Activated CD4-positive, alpha-beta T cell treated with anti-CD3 and anti-CD28 coated beads for 36 hours (primary cell): ENCODE data around the gene TCP11L2. TPM values are rescaled to one million over a fixed set of nuclear protein-coding genes. Genes with fewer than 3 reads are reported as not detected.
"Not testable (repeated sequence)": the region's sequence is repeated elsewhere in the genome, so short reads cannot be mapped to it uniquely, and the experiment has no call there.

Source experiments
- ATAC-seq: fragments of 200-7000 bp; cut with Tn5 transposase; one replicate; pipeline ENCODE4 v1.10.0; 2021; ENCODE audit warnings: mild to moderate bottlenecking, moderate library complexity
- CTCF ChIA-PET: fragments of 350-600 bp; sonication (Branson Sonifier 250); formaldehyde crosslinking; loops from one replicate; lab custom pipeline; 2021; ENCODE audit warnings: antibody characterized with exemption; lab: Charles Lee
- POLR2A ChIA-PET: fragments of 350-600 bp; sonication (Branson Sonifier 250); formaldehyde crosslinking; loops from one replicate; lab custom pipeline; 2021; ENCODE audit warnings: antibody characterized with exemption, inconsistent platforms; lab: Charles Lee
- DNase-seq: peaks from one replicate; pipeline ENCODE4 v3.0.0-alpha.2; 2020
- H3K27ac Mint-ChIP-seq: one replicate; pipeline ENCODE4 v1.8.0; 2021; ENCODE audit warnings: mixed read lengths
- H3K27me3 Mint-ChIP-seq: one replicate; pipeline ENCODE4 v1.8.0; 2021; ENCODE audit warnings: mixed read lengths
- H3K36me3 Mint-ChIP-seq: one replicate; pipeline ENCODE4 v1.8.0; 2021; ENCODE audit warnings: low read depth, mixed read lengths
- H3K4me1 Mint-ChIP-seq: one replicate; pipeline ENCODE4 v1.8.0; 2021; ENCODE audit warnings: mixed read lengths
- H3K4me3 Mint-ChIP-seq: one replicate; pipeline ENCODE4 v1.8.0; 2021; ENCODE audit warnings: mild to moderate bottlenecking, moderate library complexity, mixed read lengths
- H3K9me3 Mint-ChIP-seq: one replicate; pipeline ENCODE4 v1.8.0; 2021; ENCODE audit warnings: low read depth, mixed read lengths
- intact Hi-C, 2 experiments: fragments of 100-400 bp; cut with DNase I in 1 of 2; cut with micrococcal nuclease in 1 of 2; formaldehyde crosslinking; loops; one replicate each; pipeline versions ENCODE4 v1.14.2 to v1.15.1; 2022 to 2024; cut with DNase I, micrococcal nuclease
- total RNA-seq, 2 experiments: library from RNA; stranded (reverse); gene quantifications; one replicate each; pipeline ENCODE4 v1.2.3, GENCODE V29; 2021

Gene TCP11L2
- total RNA-seq, 2 experiments from 2014 or later: 8.6 to 11.8 TPM

GRCh38 chr12:106304797-106305196, 2.3 kb downstream of the TCP11L2 start:
- DNase-seq (no peak), ATAC-seq (no peak)
- H3K4me3 Mint-ChIP-seq: no peak overlapping the region
- peak overlapping the region; percentile 96 for H3K27ac Mint-ChIP-seq
- POLR2A ChIA-PET: interaction anchor here (0.6 to 1.1 kb wide), 3 partner anchors 53 to 627 kb away, joined by 3 to 5 read pairs (median 4); partner anchors contain the start of gene POLR3B
- H3K27me3 Mint-ChIP-seq: no peaks in the 10 kb centered on the region
- intact Hi-C loops: loop anchor here (5.0 kb wide), 4 partner anchors 468 to 1197 kb away; partner anchors contain the start of genes C12orf75 (in 1 of the 2), CRY1 (in 1 of the 2), RIC8B (in 1 of the 2) and WASHC4 (in 1 of the 2)
- no peaks in the 10 kb centered on the region for H3K36me3 Mint-ChIP-seq
- peaks cover 72% of the 10 kb centered on the region for H3K4me1 Mint-ChIP-seq
- H3K9me3 Mint-ChIP-seq: no peaks in the 10 kb centered on the region
- CTCF ChIA-PET: interaction anchor here (0.7 to 2.2 kb wide), 7 partner anchors 8 to 78 kb away, joined by 3 to 8 read pairs (median 3); no protein-coding TSS in a partner anchor

GRCh38 chr12:106305376-106305775, 2.8 kb downstream of the TCP11L2 start:
- ATAC-seq: no peak
- Mint-ChIP-seq H3K27me3 (no peaks in the 10 kb centered on the region), H3K4me1 (peaks cover 78% of the 10 kb centered on the region), H3K36me3 (no peaks in the 10 kb centered on the region), H3K27ac (peak overlapping the region; percentile 22), H3K4me3 (no peak overlapping the region), H3K9me3 (no peaks in the 10 kb centered on the region)
- intact Hi-C loops: no loop called here
- CTCF ChIA-PET: interaction anchor here (0.8 to 2.2 kb wide), 5 partner anchors 8 to 78 kb away, joined by 3 to 8 read pairs (median 3); no protein-coding TSS in a partner anchor
- no peak for DNase-seq
- POLR2A ChIA-PET: interaction anchor here (0.6 to 1.1 kb wide), 2 partner anchors 52 to 628 kb away, joined by 4 to 5 read pairs; partner anchors contain the start of gene POLR3B

- H3K36me3 Mint-ChIP-seq: no peaks in the 10 kb centered on the region
- DNase-seq (no peak), ATAC-seq (no peak)
- intact Hi-C loops: no loop called here
- ChIA-PET POLR2A (no interaction called here), CTCF (no interaction called here)
- peaks cover 76% of the 10 kb centered on the region for H3K4me1 Mint-ChIP-seq
- no peaks in the 10 kb centered on the region for H3K27me3 Mint-ChIP-seq
- no peaks in the 10 kb centered on the region for H3K9me3 Mint-ChIP-seq
- H3K27ac Mint-ChIP-seq: peak overlapping the region; percentile 39
- H3K4me3 Mint-ChIP-seq: no peak overlapping the region
These were observed 4.6 kb downstream of the TCP11L2 start for GRCh38 chr12:106307181-106307580.

- DNase-seq (no peak), ATAC-seq (peak; percentile 8)
- peaks cover 76% of the 10 kb centered on the region for H3K4me1 Mint-ChIP-seq
- H3K9me3 Mint-ChIP-seq: no peaks in the 10 kb centered on the region
- intact Hi-C loops: no loop called here
- H3K4me3 Mint-ChIP-seq: no peak overlapping the region
- H3K27ac Mint-ChIP-seq: peak overlapping the region; percentile 52
- H3K27me3 Mint-ChIP-seq: no peaks in the 10 kb centered on the region
- no peaks in the 10 kb centered on the region for H3K36me3 Mint-ChIP-seq
- CTCF ChIA-PET: interaction anchor here (1.2 kb wide), 1 partner anchor 26 kb away, joined by 3 read pairs; no protein-coding TSS in a partner anchor
- POLR2A ChIA-PET: no interaction called here
These were observed 5.6 kb downstream of the TCP11L2 start for GRCh38 chr12:106308121-106308520.

GRCh38 chr12:106308611-106309010, 6.1 kb downstream of the TCP11L2 start:
- no peaks in the 10 kb centered on the region for H3K9me3 Mint-ChIP-seq
- intact Hi-C loops: no loop called here
- no peak for ATAC-seq
- CTCF ChIA-PET: interaction anchor here (1.2 to 1.3 kb wide), 2 partner anchors 9 to 26 kb away, joined by 3 read pairs; no protein-coding TSS in a partner anchor
- H3K27me3 Mint-ChIP-seq: no peaks in the 10 kb centered on the region
- H3K27ac Mint-ChIP-seq: peak overlapping the region; percentile 52
- peaks cover 73% of the 10 kb centered on the region for H3K4me1 Mint-ChIP-seq
- H3K36me3 Mint-ChIP-seq: no peaks in the 10 kb centered on the region
- no peak for DNase-seq
- no peak overlapping the region for H3K4me3 Mint-ChIP-seq
- POLR2A ChIA-PET: no interaction called here

GRCh38 chr12:106309671-106310505, 7.4 kb downstream of the TCP11L2 start:
- no peaks in the 10 kb centered on the region for H3K36me3 Mint-ChIP-seq
- no peaks in the 10 kb centered on the region for H3K27me3 Mint-ChIP-seq
- intact Hi-C loops: no loop called here
- ChIA-PET CTCF (interaction anchor here (0.6 to 1.5 kb wide), 6 partner anchors 8 to 168 kb away, joined by 3 to 5 read pairs (median 3); partner anchors contain the start of gene POLR3B), POLR2A (no interaction called here)
- H3K4me1 Mint-ChIP-seq: peaks cover 61% of the 10 kb centered on the region
- no peak overlapping the region for H3K4me3 Mint-ChIP-seq
- H3K9me3 Mint-ChIP-seq: no peaks in the 10 kb centered on the region
- ATAC-seq: no peak
- peak overlapping the region; percentile 17 for H3K27ac Mint-ChIP-seq
- DNase-seq: no peak

GRCh38 chr12:106310687-106311086, 8.2 kb downstream of the TCP11L2 start:
- H3K27me3 Mint-ChIP-seq: no peaks in the 10 kb centered on the region
- H3K27ac Mint-ChIP-seq: no peak overlapping the region
- CTCF ChIA-PET: interaction anchor here (0.7 to 1.5 kb wide), 4 partner anchors 25 to 87 kb away, joined by 3 to 5 read pairs (median 4); partner anchors contain the start of gene POLR3B
- H3K9me3 Mint-ChIP-seq: no peaks in the 10 kb centered on the region
- intact Hi-C loops: no loop called here
- DNase-seq (no peak), ATAC-seq (no peak)
- no peak overlapping the region for H3K4me3 Mint-ChIP-seq
- POLR2A ChIA-PET: no interaction called here
- H3K4me1 Mint-ChIP-seq: peaks cover 53% of the 10 kb centered on the region
- peaks cover 6% of the 10 kb centered on the region for H3K36me3 Mint-ChIP-seq

- Mint-ChIP-seq H3K36me3 (peaks cover 6% of the 10 kb centered on the region), H3K27me3 (no peaks in the 10 kb centered on the region), H3K4me1 (peaks cover 48% of the 10 kb centered on the region), H3K27ac (no peak overlapping the region), H3K9me3 (no peaks in the 10 kb centered on the region), H3K4me3 (no peak overlapping the region)
- DNase-seq: no peak
- ATAC-seq: no peak
- POLR2A ChIA-PET: no interaction called here
- intact Hi-C loops: no loop called here
- CTCF ChIA-PET: interaction anchor here (1.0 to 1.5 kb wide), 2 partner anchors 29 to 46 kb away, joined by 3 to 5 read pairs; partner anchors contain the start of gene POLR3B
These were observed 8.6 kb downstream of the TCP11L2 start for GRCh38 chr12:106311139-106311538.

GRCh38 chr12:106313413-106313812, 10.9 kb downstream of the TCP11L2 start:
- ATAC-seq, POLR2A ChIA-PET, H3K36me3 Mint-ChIP-seq, H3K27ac Mint-ChIP-seq, intact Hi-C loops, H3K27me3 Mint-ChIP-seq, DNase-seq, H3K9me3 Mint-ChIP-seq, H3K4me3 Mint-ChIP-seq: not testable (repeated sequence)
- CTCF ChIA-PET: interaction anchor here (1.1 kb wide), 1 partner anchor 45 kb away, joined by 3 read pairs; no protein-coding TSS in a partner anchor
- H3K4me1 Mint-ChIP-seq: peaks cover 27% of the 10 kb centered on the region

GRCh38 chr12:106315523-106315922, 13.0 kb downstream of the TCP11L2 start:
- Mint-ChIP-seq H3K4me3 (no peak overlapping the region), H3K4me1 (peaks cover 11% of the 10 kb centered on the region), H3K9me3 (no peaks in the 10 kb centered on the region), H3K27ac (no peak overlapping the region), H3K27me3 (no peaks in the 10 kb centered on the region), H3K36me3 (peaks cover 8% of the 10 kb centered on the region)
- DNase-seq (no peak), ATAC-seq (no peak)
- intact Hi-C loops: no loop called here
- ChIA-PET POLR2A (no interaction called here), CTCF (no interaction called here)

GRCh38 chr12:106317406-106318082, 15.0 kb downstream of the TCP11L2 start:
- no peak for DNase-seq
- POLR2A ChIA-PET: no interaction called here
- Mint-ChIP-seq H3K9me3 (no peaks in the 10 kb centered on the region), H3K27me3 (no peaks in the 10 kb centered on the region), H3K36me3 (peaks cover 14% of the 10 kb centered on the region), H3K4me1 (no peaks in the 10 kb centered on the region), H3K4me3 (no peak overlapping the region), H3K27ac (no peak overlapping the region)
- CTCF ChIA-PET: interaction anchor here (1.2 to 1.4 kb wide), 2 partner anchors 8 to 31 kb away, joined by 3 read pairs; no protein-coding TSS in a partner anchor
- intact Hi-C loops: no loop called here
- ATAC-seq: no peak
